ENCODE data around the gene SPATA46.

Gene SPATA46

DNA sequence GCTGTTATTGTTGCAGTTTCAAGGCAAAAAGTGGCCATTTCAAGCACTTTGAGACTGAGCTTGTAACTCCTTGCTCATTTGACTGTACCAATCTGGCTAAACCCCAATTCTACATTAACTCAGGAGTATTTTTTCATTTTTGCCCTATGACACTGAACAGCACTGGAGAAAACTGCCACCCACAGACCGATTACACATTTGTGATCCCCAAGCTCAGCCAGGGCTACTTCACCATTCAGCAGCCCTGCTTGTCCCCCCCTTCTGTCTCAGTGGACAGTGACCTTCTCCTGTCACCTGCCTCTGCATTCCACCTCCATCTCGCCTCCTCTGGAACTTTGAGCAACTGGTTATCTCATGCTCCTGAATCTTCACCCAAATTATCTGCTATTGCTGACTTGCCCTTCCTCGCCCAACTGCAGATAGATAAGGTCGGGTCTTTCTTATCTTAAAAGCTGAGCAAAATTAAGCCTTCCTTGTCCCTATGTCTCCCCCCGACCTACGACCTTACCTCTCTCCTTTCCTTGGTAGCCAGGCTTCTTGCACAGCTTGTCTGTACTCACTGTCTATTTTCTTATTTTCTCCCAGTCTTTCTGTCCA is 25.3 kb downstream of the SPATA46 start:
- no peak for DNase-seq

DNA sequence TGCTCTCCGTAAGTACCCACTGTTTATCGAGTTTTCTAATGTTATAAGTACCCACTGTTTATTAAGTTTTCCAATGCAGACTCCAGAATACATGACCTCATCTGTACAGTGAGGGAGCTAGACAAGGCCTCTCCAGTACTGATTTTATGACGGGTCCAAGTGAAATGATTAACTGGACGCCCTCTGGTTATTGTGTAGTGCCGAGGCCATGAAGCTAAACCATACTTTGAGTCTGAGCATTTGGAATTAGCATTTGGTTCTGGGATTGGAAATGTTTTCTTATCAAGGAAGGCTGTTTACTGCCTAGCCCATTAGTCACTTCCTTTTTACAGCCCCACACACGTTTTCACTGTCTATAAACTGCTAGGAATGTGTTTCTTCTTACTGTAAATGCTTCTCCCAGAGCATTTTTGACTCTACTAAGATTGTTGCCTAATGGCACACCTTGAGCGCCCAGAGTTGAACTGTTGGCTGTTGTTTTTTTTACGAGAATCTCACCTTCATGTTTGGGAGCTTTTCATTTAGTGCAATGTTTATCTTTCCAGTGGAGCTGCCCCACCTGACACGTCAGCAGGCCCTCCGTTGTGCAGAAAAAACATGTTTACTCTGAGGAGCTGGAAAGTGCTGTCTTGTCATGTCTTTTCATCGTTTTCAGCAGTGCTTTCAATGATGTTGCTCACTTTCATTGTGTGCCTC is 26.9 kb downstream of the SPATA46 start:
- peak; percentile 49 for DNase-seq

DNA sequence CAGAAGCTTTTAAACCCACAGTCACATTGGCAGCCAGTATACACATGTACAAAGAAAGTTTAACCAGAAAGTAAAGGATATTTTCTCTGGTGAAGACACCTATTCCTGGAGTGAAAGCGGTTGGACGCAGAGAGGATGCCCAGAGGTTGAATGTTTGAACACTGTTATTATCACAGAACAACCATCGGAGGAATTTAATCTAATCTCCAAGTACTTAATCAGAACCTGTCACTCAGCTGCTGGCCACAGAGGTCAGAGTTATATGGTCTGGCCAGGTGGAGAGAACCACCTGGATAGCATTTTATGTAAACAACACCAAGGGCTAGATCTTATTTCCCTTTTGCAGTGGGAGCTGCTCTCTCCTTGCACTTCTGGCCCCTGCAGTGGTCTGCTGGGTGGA is 29.4 kb downstream of the SPATA46 start:
- DNase-seq: no peak

DNA sequence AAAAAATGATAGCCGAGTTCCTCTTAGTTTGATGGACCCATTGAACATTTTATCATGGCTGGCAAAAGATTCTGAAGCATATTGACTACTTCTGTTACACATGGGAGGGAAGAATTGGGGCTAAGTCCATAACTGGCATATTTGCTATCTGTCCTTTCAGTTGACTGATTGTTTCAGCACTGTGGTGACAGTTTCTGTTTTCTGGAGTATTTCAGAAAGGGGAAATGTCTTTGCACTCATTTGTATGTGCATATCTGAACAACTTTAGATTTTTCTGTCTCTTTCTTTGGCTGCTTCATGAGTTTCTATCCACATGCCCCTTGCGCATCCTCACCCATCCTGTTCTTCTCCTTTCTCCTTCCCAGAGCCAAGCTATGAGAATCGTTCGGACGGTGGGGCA is 33.2 kb downstream of the SPATA46 start:
- DNase-seq: no peak

DNA sequence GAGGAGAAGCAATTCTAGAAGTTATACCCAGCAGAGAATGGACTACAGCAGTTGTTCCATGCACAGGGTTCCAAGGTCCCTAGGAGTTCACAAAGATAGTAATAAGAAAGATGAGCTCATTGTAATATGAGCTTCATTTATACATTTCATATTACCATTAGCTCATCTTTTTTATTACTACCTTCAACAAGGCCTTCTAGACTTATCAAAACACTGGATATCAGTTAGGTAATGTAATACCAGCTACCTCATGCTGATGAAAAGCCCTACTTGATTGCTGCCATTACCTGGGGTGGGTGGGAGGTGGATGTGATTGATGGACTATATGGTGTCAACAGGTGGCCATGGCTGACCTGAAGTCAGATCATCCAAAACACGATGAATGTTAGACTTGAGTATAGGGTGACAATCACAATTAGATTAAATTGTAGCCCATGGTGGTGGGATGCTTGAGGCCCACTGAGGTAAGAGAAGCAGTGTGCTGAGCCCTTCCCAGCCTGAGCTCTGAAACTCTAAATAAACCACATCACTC is 34.1 kb downstream of the SPATA46 start:
- DNase-seq: no peak

DNA sequence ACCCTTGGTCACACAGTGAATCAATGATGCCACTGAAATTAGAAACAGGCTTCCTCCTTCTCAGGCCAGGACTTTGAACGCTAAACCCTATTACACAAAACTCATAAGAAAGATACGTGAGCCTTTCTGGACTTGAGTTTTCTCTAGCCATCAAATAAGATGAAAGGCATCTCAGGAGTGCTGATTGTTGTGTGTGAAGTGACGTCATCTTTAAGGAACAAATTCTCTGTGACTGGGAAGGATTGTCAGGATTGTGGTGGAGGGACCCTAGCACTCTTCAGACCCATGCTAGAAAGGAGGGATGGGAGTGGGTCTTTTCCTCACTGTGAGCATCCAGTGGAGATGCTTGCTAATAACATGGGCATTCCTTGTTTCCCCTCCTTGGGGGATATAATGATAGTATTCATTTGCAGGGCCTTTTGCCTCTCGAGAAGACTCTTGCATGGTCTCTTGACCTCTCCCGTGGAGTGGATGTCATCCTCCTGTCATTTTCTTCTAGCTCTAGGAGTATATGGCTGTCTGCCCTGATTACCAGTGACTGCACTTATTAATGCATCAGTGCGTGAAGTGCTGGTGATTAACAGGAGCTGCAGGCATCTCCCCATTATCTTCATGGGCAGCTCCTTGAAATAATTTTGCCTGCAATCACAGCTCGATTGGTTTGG is 39.9 kb downstream of the SPATA46 start:
- DNase-seq: no peak

DNA sequence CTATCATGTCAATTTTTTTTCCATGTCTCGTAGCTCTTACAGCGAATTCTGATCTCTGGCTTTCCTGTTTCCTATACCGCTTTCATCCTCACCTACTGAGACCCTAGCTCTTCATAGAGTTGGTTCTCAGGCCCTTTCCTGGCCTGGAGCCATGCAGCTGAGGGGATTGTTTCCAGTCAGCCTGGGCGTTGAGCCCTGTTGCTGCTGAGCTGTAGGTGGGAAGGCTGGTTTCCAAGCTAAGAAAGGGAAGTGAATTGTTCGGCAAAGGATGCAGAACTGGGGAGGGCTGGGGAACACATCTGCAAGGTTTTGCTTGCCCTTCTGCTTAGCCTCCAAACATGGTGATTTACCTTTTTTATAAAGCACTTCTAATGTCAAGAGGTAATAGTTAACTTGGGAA is 41.5 kb downstream of the SPATA46 start:
- no peak for DNase-seq

DNA sequence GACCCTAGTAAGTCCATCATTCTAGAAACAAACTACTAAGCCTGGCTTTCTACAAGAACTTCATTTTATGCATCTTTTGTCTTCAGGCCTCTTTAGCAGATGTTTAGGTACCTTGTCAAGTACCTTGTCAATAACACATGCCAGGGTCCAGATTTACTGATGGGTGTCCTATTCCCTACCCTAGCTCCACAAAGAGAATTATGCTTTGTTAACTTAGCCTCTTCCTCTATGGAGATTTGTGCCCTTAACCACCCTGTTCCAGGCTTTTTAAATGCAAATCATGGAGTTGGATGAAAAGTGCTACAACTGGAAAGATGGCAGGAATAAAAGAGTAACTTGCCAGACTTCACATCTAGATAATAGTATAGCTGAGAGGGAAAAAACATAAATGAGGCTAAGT is 42.7 kb downstream of the SPATA46 start:
- DNase-seq: no peak

DNA sequence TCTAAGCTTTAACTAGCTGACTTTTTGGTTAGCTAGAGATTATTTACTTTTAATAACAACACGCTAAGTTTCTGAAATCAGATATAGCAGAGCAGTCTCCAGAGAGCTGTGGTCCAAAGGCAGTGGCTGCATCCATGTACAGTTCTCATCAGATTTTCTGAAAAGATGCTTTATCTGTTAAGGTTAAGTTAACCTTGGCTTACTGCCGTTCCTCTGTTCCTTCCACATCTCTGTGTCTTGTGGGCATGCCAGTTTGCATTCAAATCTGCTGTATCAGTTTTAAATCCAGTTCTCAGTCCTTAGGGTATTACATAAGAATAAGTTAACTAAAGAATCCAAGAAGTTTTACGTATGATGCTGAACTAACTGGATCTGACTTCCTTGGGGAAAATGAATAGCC is 46.8 kb downstream of the SPATA46 start:
- DNase-seq: peak; percentile 22

DNA sequence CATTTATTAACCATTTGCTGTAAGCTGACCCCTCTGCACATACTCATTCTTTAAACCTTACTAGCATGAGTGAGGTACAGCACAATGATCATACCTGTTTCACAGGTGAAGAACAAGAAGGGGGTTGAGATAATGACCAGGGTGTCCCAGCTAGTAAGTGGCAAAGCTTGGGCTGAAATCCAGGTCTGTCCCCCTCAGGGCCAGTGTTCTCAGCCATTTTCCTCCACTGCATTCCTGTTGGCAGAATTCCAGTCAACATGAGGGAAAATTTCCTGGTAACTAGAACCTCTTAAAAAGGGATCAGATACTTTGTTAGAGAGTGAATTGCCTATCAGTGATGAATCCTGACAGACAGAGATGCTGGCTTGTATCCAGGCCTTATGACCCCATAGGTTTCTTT is 48.1 kb downstream of the SPATA46 start:
- DNase-seq: no peak

DNA sequence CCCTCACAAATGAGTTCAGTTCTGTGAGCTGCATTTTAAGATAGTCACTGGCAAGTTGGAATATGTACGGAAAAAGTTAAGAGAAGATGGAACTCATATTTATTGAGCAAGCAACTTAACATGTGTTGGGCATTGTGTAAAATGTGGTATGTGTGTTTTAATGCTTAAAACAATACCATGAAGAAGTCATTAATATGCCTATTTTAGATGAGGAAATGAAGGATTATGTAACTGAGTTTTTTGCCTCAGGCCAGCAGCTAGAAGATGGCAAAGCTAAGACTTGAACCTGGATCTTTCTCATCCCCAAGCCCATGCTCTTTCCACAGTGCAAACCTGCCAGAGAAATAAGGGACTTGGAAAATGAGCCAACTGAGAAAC is 48.9 kb downstream of the SPATA46 start:
- no peak for DNase-seq

DNA sequence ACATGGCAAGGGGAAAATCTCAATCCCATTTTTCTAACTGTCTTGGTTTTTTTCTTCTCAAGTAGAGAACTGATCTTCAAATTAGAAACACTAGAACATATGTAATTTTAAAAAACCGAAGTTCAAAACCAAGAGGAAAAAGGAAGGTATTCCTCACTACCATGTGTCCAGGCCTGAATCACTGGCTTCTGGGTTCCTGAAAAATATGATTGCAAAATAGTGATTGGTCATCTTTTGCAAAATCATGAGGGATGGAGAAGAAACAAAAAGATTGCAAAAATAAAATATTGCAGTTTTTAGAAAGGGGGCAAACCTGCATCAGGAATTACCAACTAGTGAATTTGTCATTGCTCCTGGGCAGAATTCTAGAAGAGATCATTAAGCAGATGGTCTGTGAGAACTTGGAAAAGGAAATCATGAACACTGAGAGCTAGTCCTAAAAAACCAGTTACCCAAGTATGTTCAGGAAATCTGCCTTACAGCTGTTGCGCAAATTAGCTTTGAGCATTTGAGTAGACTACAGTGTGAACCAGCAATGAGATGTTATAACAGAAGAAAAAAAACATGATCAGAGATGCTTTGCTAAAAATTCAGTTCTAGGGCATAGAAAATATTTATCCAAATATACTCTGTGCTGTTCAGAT is 49.4 kb downstream of the SPATA46 start:
- DNase-seq: no peak

DNA sequence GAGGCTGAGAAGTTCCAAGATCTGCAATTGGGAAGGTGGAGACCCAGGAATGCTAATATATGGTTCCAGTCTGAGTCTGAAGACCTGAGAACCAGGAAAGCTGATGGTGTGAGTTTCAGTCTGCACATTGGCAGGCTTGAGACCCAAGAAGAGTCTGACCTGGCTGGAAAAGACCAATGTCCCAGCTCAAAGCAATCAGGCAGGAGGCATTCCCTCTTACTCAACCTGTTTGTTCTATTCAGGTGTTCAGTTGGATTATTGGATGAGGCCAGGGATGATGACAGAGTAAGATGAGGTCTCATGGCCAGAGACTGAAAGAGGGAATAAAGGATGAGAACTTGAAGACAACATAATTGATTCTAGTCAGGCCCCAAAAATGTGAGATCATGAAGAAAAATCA is 50.1 kb downstream of the SPATA46 start:
- no peak for DNase-seq

DNA sequence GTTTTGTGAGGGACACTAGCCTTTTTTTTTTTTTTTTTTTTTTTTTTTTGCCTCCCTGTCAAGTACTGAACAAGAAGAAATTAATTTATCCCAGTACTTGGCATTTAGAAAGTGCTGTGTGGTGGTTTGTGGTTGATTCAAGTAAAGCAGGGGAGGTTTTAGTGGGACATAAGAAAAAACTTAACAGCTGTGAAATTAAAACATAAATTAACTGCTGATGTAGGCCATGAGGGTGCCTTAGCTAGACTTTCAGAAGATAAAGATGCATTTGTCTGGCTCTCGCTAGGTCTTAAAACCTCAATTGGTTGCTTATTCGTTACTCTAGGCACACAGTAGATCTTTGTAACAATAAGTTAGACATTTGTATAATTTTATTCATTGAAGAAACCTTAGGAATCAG is 52.3 kb downstream of the SPATA46 start:
- DNase-seq: no peak
